RWPE2 (cell line): ENCODE measurements around the gene EDIL3.
A peak's percentile ranks its signal among the peaks of the same experiment; 100 is the strongest.

ENCODE experiments used
- ATAC-seq: fragments of 200-7000 bp; cut with Tn5 transposase; 3 replicates; pipeline ENCODE4 v1.9.1; 2021; ENCODE audit warnings: low read depth
- DNase-seq: peaks from one replicate; pipeline ENCODE4 v3.0.0-alpha.2; 2020; ENCODE audit warnings: low spot score
- H3K27ac ChIP-seq: fragments of 450-650 bp; 2 replicates; pipeline ENCODE4 v1.5.1; 2017; ENCODE audit warnings: mild to moderate bottlenecking; ENCODE audit not compliant: poor library complexity, severe bottlenecking
- H3K27me3 ChIP-seq: fragments of 250-450 bp; sonication (Bioruptor Pico); 2 replicates; pipeline ENCODE4 v1.5.1; 2021; ENCODE audit warnings: mild to moderate bottlenecking, moderate library complexity; ENCODE audit not compliant: insufficient read depth, poor library complexity, severe bottlenecking
- H3K36me3 ChIP-seq: fragments of 250-450 bp; sonication (Bioruptor Pico); 2 replicates; pipeline ENCODE4 v1.5.1; 2020; ENCODE audit warnings: low read depth, mild to moderate bottlenecking, moderate library complexity
- H3K4me1 ChIP-seq: fragments of 250-450 bp; sonication (Bioruptor Pico); 2 replicates; pipeline ENCODE4 v1.5.1; 2021; ENCODE audit warnings: mild to moderate bottlenecking, moderate library complexity; ENCODE audit not compliant: insufficient read depth, poor library complexity, severe bottlenecking
- H3K4me3 ChIP-seq: fragments of 250-450 bp; sonication (Bioruptor Pico); 2 replicates; pipeline ENCODE4 v1.5.1; 2021; ENCODE audit warnings: mild to moderate bottlenecking, moderate library complexity; ENCODE audit not compliant: severe bottlenecking
- H3K9me3 ChIP-seq: fragments of 250-450 bp; sonication (Bioruptor Pico); 2 replicates; pipeline ENCODE4 v1.5.1; 2021; ENCODE audit warnings: mild to moderate bottlenecking, moderate library complexity; ENCODE audit not compliant: severe bottlenecking
- TF ChIP-seq, protein P1 (sequence below): fragments of 450-650 bp; IDR thresholded peaks from one replicate; pipeline ENCODE4 v1.5.1; 2017; ENCODE audit warnings: mild to moderate bottlenecking, moderate library complexity; ENCODE audit not compliant: poor library complexity, severe bottlenecking

EDIL3 gene

DNA sequence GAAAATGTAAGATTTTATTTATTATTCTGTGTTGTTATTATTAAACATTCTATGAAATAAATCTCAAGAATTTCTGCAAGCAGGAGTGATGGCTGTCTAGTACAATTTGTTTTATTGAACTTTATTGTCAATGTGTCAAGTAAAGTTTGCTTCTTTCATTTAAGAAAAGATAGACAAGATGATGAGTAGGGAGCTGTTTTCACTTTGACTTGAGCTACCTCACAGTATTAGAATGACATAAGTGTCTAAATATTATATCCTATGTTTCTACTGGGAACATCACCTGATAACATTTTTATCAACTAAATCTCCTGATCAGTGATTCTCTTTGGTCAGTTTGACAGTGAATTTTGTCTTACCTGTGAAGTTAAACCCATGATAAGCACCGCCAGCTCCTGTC is 12.7 kb upstream of the EDIL3 start:
- DNase-seq (no peak), ATAC-seq (no peak)
- TF ChIP-seq, protein P1, sequence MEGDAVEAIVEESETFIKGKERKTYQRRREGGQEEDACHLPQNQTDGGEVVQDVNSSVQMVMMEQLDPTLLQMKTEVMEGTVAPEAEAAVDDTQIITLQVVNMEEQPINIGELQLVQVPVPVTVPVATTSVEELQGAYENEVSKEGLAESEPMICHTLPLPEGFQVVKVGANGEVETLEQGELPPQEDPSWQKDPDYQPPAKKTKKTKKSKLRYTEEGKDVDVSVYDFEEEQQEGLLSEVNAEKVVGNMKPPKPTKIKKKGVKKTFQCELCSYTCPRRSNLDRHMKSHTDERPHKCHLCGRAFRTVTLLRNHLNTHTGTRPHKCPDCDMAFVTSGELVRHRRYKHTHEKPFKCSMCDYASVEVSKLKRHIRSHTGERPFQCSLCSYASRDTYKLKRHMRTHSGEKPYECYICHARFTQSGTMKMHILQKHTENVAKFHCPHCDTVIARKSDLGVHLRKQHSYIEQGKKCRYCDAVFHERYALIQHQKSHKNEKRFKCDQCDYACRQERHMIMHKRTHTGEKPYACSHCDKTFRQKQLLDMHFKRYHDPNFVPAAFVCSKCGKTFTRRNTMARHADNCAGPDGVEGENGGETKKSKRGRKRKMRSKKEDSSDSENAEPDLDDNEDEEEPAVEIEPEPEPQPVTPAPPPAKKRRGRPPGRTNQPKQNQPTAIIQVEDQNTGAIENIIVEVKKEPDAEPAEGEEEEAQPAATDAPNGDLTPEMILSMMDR = no peak
- no peaks in the 10 kb centered on the region for H3K36me3 ChIP-seq
- H3K27ac ChIP-seq = no peak overlapping the region
- H3K4me3 ChIP-seq = no peak overlapping the region
- no peaks in the 10 kb centered on the region for H3K27me3 ChIP-seq
- H3K9me3 ChIP-seq = no peaks in the 10 kb centered on the region
- peaks cover 12% of the 10 kb centered on the region for H3K4me1 ChIP-seq

DNA sequence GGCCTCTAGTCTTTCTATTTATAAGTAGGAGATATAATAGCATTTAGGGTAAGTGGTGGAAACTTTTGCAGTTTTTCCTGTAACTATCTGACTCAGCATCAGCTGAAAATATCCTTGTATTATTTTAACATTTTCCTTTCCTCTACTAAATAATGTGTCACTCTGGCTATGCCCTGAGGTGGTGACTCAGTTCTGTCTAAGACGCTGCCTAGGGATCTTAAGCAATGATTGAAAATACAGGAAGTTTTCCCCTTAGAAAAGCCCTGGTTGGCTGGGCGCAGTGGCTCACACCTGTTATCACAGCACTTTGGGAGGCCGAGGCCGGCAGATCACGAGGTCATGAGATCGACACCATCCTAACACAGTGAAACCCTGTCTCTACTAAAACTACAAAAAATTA is 9.3 kb upstream of the EDIL3 start:
- TF ChIP-seq, protein P1 = no peak
- Histone ChIP-seq H3K27me3 (no peaks in the 10 kb centered on the region), H3K4me1 (peaks cover 12% of the 10 kb centered on the region), H3K9me3 (no peaks in the 10 kb centered on the region), H3K27ac (no peak overlapping the region), H3K4me3 (no peak overlapping the region), H3K36me3 (no peaks in the 10 kb centered on the region)
- DNase-seq (peak; percentile 69), ATAC-seq (peak; percentile 98)

DNA sequence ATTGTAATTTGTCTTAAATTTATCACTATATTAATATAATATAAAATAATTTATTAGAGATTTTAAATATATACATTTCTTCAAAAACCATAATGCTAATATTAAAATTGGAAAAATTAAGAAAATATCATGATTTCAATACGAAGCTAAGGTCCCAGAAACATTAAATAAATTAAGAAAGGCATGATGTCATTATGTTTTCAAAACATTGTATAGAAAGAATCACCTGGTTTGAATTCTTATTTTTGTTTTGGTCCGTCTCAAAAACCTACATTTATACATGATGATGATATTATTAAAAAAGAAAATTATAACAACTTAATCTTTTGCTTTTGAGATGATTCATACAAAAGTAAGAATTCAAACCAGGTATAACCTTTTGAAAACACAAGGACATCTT is 8.2 kb upstream of the EDIL3 start:
- no peak for ATAC-seq
- H3K36me3 ChIP-seq = no peaks in the 10 kb centered on the region
- no peak for DNase-seq

DNA sequence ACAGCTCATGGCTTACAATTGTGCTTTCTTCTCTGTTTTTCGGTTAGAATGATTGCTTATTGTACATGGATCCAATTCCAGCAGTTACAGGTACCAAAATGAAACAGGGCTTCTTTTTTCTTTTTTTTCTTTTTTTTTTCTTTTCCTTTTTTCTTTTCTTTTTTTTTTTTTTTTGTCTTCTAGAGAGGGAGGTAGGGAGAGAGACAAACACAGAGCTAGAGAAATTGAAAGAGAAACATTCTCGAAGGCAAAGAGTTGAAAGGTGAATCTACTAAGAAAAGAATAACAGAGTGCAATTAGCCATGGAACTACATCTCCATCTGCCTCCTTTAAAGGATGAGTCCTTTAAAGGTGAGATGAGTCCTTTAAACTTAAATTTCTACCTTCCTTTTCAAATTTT is 1.0 kb upstream of the EDIL3 start:
- H3K4me3 ChIP-seq = no peak overlapping the region
- TF ChIP-seq, protein P1 = no peak
- H3K9me3 ChIP-seq = no peaks in the 10 kb centered on the region
- H3K4me1 ChIP-seq = peaks cover 8% of the 10 kb centered on the region
- DNase-seq (no peak), ATAC-seq (no peak)
- peaks cover 62% of the 10 kb centered on the region for H3K27me3 ChIP-seq
- no peaks in the 10 kb centered on the region for H3K36me3 ChIP-seq
- no peak overlapping the region for H3K27ac ChIP-seq

More for the DNA sequence above, 8.2 kb upstream of the EDIL3 start:
- H3K27me3 ChIP-seq = no peaks in the 10 kb centered on the region
- no peak overlapping the region for H3K27ac ChIP-seq
- TF ChIP-seq, protein P1 = no peak
- H3K4me3 ChIP-seq = no peak overlapping the region
- peaks cover 12% of the 10 kb centered on the region for H3K4me1 ChIP-seq
- H3K9me3 ChIP-seq = no peaks in the 10 kb centered on the region

DNA sequence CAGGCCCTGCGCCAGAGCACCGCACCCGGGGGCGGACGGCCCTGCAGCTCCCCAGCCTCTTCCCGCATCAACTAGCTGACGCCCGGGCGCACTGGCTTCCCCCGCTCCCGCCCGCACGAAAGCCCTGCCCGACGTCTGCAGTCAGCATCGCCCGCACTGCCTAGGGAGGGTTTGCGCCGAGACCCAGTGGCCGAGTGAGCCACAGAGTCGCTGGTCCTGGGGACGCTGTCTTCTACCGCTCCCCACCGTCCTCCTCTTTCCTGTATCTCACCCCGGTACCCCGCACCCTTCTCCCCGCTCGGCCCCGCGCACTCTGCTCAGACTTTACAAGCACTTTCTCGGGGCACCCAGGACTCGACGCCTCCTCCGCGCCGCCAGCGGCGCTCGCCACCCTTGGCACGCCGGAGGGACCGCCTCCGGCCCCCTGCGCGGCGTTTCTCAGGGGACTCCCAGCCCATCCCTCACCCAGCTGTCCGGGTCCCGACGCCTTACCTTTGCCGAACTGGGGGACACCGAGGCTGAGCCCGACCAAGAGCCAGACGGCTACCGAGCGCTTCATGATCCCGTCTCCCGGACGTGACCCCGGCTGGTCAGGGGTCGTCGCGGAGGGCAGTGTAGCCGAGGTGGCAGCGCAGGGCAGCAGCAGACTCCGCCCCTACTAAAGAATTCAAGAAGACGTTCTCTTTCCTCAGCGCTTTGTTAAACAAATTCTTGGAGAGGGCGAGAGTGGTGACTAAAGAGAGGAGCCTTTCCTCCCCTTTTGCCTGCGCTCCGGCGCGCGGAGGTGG is 670 bp downstream of the EDIL3 start:
- no peaks in the 10 kb centered on the region for H3K36me3 ChIP-seq
- H3K9me3 ChIP-seq = no peaks in the 10 kb centered on the region
- peaks cover 8% of the 10 kb centered on the region for H3K4me1 ChIP-seq
- H3K27me3 ChIP-seq = peaks cover 76% of the 10 kb centered on the region
- ATAC-seq (peak; percentile 48), DNase-seq (peak; percentile 49)
- TF ChIP-seq, protein P1 = peak; percentile 6
- H3K4me3 ChIP-seq = peak overlapping the region; percentile 35
- H3K27ac ChIP-seq = no peak overlapping the region
